CD4-positive, alpha-beta T cell treated with Interleukin-1 beta for 1 hour (primary cell): ENCODE measurements around the gene HOXD4.

Experiments used
- DNase-seq, 2 donors: peaks; one replicate each; pipeline ENCODE4 v3.0.0-alpha.2; 2020 to 2022

Gene HOXD4

DNA sequence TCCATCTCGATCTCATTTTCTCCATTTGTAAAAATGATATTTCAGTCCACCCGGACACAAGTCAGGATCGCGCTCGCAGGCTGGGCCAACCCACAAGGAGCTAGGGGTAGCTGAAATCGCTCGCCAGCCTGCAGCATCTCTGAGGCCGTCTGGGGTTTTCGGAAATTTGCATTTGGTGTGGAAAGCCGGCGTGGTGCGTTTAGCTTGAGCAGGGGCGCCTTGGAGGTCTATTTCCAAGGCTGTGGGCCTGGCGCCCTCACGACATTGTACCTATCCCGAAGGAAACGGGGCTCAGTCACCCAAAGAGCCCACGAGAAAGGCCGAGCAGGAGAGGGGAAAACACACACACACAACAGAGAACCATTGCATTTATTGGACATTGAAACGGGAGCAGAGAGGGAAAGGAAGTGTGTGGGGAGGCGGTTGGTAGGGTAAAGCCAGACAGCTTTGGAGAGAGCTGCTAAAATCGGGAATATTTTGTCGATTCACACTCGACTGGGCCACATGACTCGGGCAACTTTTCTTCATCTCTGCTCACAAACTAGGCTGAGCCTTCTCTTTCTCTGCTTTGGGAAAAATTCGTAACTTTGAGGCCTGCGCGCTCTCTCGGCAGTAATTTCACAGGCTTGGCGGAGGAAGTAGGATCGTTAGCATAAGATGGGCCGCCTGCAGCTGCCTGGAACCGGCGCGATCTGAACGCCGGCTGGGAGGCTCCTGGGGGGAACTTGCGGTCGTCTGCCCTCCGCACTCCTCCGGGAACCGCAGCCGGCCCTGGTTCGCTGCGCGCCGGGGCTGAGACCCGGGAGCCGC, 23.0 kb upstream of the HOXD4 start:
- no peak for DNase-seq

GRCh38 chr2:176128982-176129796, 22.2 kb upstream of the HOXD4 start, which contains the start of gene HOXD8:
Gene HOXD8 (plus strand): TSS chr2:176129705. CDS start chr2:176130367, 662 bp downstream.
- no peak for DNase-seq

GRCh38 chr2:176129813-176130146, 21.6 kb upstream of the HOXD4 start:
- DNase-seq = no peak

DNA sequence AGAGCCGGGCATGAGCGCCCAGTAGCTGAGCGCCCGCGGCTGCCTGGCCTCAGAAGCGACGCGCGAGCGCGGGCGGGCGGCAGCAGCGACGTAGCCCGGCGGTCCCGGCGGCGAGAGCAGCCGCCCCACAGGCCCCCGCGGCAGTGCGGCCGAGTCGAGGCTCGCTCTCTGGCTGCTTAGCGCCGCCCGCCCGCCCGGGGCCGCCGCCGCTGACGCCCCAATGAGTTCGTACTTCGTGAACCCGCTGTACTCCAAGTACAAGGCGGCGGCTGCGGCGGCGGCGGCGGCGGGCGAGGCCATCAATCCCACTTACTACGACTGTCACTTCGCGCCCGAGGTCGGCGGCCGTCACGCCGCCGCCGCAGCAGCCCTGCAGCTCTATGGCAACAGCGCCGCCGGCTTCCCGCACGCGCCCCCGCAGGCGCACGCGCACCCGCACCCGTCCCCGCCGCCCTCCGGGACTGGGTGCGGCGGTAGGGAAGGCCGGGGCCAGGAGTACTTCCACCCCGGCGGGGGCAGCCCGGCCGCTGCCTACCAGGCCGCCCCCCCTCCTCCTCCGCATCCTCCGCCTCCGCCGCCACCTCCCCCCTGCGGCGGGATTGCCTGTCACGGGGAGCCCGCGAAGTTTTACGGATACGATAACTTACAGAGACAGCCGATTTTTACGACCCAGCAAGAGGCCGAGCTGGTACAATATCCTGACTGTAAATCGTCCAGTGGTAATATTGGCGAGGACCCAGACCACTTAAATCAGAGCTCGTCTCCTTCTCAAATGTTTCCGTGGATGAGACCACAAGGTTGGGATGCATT, 21.0 kb upstream of the HOXD4 start:
- no peak for DNase-seq

DNA sequence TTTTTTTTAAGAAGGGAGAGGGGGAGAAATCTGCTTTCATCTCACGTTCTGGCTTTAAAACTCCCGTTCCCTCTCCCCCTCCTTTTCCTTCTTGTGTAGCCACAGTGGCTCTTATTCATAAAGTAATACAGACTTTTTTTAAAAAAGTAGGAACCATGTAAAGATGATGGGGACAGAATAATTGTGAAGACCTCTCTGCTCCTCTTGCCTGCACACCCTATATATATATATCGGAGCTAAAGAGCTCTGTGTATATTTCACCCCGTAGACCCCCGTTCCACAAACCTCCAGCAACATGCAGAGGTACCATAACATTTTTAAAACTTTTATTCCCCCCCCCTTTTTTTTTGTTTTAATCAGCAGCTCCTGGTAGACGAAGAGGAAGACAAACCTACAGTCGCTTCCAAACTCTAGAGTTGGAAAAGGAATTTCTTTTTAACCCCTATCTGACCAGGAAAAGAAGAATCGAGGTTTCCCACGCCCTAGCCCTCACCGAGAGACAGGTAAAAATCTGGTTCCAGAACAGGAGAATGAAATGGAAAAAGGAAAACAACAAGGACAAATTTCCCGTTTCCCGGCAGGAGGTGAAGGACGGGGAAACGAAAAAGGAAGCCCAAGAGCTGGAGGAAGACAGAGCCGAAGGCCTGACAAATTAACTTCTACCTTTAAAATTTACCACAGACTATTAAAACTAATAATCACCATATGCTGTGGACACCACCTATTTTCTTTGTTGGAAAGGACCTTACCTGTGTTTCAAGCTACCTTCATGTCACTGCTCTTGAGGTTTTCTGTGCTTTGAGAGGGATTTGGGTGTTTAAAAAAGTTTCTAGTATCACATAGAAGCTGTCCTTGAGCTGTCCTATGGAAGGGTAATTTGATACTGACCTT, 20.1 kb upstream of the HOXD4 start:
- DNase-seq = no peak

GRCh38 chr2:176131848-176132158, 19.5 kb upstream of the HOXD4 start:
- DNase-seq = no peak

GRCh38 chr2:176132205-176133171, 18.9 kb upstream of the HOXD4 start:
- no peak for DNase-seq

DNA sequence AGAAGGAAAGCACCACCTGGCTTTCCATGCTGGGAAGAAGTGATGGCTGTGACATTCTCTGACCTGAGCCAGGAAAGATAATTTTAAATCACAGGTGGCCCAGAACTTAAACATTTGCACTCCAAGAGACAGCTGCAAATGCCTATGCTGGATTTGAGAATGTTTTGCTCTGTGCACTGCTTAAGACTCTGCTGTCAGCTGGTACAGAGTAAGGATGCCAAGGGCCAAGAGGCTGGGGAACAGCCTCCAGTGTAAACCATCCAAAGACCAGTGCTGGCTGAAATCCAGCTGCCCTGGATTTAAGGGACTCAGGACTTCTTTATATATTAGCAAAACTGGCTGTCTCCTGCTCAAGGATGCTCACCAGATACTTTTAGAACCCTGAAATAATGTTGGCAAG, 18.0 kb upstream of the HOXD4 start:
- no peak for DNase-seq

GRCh38 chr2:176134035-176134434, 17.3 kb upstream of the HOXD4 start:
- DNase-seq = no peak

GRCh38 chr2:176135035-176135440, 16.3 kb upstream of the HOXD4 start:
- no peak for DNase-seq

DNA sequence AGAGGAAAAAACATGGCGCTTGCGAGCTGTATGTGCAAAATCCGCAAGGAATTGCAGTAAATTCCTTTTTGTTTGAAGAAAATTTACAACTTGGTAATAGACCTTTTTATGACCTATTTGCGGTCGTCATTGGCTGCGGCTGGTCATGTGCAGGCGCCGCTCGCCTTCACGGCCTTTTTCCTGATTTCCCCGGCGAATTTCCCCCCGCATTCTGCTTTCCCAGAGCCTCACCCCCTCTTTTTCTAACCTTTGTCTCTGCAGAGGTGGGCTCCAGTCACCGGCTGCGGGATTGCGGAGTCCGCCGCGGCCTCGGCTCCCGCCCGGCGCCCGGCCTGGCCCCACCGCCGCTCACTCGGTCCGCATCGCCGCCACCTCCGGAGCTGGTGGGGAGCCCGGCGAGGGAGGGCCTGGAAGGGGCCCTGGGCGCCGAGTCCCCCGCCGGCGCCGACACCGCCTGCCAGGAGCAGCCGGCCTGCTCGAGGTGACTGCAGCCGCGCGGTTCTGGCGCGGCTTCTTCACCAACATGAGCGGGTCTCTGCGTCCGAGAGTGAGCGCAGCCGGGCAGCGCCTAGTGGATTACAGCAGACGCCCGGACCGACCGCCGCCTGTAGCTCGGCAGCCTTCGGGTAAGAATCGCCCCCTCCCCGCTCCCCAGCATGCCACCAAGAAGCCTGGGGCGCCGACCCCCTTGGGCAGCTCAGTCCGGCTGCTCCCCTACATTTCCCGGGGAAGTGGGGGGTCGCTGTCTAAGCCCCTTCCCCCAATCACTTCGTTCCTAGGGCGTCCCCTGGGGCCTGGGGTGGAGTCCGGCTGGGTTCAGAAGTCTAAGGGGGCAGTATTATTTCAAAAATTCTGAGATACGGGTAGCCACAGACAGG, 14.7 kb upstream of the HOXD4 start:
- DNase-seq = no peak

DNA sequence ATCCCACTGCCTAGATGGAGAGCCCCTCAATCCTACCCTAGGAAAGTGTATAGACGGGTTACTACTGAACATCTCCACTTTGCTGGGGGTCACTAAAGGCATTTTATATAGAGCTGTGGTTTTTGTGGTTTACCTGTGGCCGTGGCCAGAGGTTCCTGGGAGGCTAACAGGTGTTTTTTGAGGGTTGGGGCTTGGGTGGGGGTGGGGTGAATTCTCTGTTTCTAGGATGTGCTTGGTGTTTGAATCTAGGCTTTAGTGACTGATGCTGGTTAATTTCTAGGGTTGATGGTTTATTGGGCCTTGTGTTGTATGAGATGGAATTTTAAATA, 14.1 kb upstream of the HOXD4 start:
- no peak for DNase-seq

DNA sequence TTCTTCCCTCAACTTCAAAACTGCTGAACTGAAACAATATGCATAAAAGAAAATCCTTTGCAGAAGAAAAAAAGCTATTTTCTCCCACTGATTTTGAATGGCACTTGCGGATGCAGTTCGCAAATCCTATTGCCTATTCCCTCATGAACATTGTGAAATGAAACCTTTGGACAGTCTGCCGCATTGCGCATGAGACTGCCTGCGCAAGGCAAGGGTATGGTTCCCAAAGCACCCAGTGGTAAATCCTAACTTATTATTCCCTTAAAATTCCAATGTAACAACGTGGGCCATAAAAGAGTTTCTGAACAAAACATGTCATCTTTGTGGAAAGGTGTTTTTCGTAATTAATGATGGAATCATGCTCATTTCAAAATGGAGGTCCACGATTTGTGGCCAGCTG, 13.4 kb upstream of the HOXD4 start:
- no peak for DNase-seq

DNA sequence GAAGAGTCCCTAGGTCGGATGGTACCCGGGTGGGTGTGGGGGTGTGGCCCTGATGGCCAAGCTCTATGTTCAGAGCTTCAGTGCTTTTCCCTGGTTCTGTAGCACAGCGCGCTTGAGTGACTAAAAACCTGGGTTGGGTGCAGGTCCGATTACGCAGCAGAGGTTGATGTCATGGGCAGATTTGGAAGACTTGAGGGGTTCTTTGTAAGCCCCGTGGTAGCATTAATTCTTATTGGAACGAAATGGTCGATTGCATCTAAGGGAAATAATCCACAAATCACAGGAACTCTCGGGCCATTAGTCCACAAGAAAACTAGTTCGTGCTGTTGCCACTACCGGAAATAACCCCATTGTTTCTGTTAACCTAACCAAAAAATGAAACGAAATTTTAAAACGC, 12.8 kb upstream of the HOXD4 start:
- no peak for DNase-seq

GRCh38 chr2:176138923-176139660, 12.3 kb upstream of the HOXD4 start:
- no peak for DNase-seq

DNA sequence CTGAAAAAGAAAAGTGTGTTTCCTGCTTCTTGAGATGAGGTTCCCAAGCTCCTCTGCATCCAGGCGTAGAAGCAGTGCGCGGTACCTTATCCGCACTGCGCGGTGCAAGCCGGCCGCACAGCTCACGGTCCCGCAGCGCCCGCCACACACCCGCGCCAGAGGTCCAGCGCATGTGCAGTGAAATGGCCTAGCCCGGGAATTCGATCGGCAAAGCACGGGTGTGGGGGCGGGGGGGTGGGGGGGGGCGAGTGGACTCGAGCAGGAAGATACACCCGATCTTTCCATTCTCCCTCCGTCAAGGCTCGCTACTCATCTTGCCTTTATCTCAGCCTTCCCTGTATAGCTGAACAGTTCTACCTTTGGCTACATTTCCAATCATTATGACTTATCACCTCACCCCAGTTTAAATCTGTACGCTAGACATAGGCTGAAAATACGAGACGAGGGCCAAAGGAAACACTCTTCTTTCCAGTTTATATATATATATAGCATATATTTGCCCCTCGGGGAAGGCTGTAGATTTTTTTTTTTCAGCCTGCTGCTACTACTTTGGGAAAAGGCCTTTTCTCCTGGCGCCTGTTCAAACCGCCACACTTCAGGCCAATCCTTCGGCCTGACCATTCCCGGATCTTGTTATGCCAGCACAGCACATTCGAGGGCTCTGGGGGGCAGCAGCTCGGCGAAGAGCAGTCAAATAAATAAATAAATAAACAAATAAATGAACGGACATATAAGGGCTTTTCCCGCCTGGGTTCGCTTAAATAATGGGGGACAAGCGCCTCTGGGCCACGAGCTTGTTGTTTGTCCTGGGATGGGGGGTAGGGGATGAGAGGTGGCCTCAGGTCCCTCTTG, 11.5 kb upstream of the HOXD4 start:
- no peak for DNase-seq

- DNase-seq = peak; percentile 57 to 58
Observed at GRCh38 chr2:176140513-176141317, 10.6 kb upstream of the HOXD4 start.

GRCh38 chr2:176142281-176142680, 9.1 kb upstream of the HOXD4 start:
- DNase-seq = no peak
